Measurements from ENCODE around the gene LIX1L.

DNA sequence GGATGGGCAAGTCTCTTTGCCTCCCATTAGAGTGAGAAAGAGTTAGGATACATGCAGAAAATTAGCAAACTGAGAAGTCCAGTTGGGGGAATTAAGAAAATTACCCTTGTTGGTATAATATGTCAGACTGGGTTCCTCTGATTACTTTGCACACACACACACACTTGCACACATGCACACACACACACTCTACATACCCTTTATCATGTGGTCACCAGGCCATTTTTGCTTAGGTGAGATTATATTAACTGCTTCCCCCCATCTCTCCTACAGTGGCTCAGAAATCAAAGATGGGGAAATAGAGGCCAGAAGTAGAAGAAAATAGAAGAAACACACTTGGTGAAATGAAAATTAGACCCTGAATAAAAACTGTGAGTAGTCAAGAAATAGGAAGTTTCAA lies 917 bp upstream of the LIX1L start:
- TF ChIP-seq, protein P1, sequence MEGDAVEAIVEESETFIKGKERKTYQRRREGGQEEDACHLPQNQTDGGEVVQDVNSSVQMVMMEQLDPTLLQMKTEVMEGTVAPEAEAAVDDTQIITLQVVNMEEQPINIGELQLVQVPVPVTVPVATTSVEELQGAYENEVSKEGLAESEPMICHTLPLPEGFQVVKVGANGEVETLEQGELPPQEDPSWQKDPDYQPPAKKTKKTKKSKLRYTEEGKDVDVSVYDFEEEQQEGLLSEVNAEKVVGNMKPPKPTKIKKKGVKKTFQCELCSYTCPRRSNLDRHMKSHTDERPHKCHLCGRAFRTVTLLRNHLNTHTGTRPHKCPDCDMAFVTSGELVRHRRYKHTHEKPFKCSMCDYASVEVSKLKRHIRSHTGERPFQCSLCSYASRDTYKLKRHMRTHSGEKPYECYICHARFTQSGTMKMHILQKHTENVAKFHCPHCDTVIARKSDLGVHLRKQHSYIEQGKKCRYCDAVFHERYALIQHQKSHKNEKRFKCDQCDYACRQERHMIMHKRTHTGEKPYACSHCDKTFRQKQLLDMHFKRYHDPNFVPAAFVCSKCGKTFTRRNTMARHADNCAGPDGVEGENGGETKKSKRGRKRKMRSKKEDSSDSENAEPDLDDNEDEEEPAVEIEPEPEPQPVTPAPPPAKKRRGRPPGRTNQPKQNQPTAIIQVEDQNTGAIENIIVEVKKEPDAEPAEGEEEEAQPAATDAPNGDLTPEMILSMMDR (IDR thresholded peaks at IDR 0.05; ENCODE audit: low read length): no peak
- TF ChIP-seq EZH2phosphoT487 (IDR thresholded peaks at IDR 0.05; ENCODE audit: low read length): no peak

Measured in MM.1S (cell line).